Measurements from ENCODE around the gene CMPK1. TPM values are rescaled to one million over a fixed set of nuclear protein-coding genes. Genes with fewer than 3 reads are reported as not detected.
A peak's percentile ranks its signal among the peaks of the same experiment; 100 is the strongest.
"Not testable (repeated sequence)": the region's sequence is repeated elsewhere in the genome, so short reads cannot be mapped to it uniquely, and the experiment has no call there.

Gene CMPK1, protein sequence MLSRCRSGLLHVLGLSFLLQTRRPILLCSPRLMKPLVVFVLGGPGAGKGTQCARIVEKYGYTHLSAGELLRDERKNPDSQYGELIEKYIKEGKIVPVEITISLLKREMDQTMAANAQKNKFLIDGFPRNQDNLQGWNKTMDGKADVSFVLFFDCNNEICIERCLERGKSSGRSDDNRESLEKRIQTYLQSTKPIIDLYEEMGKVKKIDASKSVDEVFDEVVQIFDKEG
- total RNA-seq: 10 to 100 TPM; 52.2 to 71.5 (median 64.1) TPM
- 100 to 1,000 TPM in 1 of 2 donors, 10 to 100 TPM in 1; 38.8 to 109 TPM for polyA plus RNA-seq
- long read RNA-seq, donor 1, transcript CMPK1-203 (6 exons, 2,930 nt): major isoform, 49 of 56 reads
- long read RNA-seq, donor 1, partial matches to known transcripts: 3 of 56 reads
- long read RNA-seq, donor 1, other reads (novel, unspliced or antisense): 3 of 56 reads
- long read RNA-seq, donor 2, transcript CMPK1-203 (6 exons, 2,930 nt): major isoform, 21 of 37 reads
- long read RNA-seq, donor 2, partial matches to known transcripts: 14 of 37 reads
- long read RNA-seq, donor 2, other reads (novel, unspliced or antisense): 0 of 37 reads
- long read RNA-seq, donor 3, transcript CMPK1-203 (6 exons, 2,930 nt): major isoform, 196 of 210 reads
- long read RNA-seq, donor 3, partial matches to known transcripts: 1 of 210 reads
- long read RNA-seq, donor 3, other reads (novel, unspliced or antisense): 9 of 210 reads

DNA sequence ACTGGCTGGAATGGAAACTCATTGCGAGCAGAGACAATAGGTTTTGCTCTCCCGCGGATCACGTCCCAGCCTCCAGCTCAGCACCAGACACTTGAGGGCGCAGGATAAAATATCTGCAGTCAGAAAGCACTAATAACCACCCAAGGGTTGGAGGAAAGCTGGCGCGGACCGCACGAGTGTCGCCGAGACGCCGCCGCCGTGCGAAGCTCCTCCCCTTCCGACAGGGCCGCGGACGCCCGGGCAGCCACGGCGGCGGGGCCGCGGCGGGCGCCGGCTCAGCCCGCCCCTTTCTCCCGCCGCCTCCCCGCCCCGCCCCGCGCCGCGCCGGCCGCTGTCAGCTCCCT, at the start of gene CMPK1:
CMPK1 (plus strand) TSS at position 213 of the 344 bp plus-strand sequence. CDS start 156 bp downstream, outside the sequence.
- H3K4me3 ChIP-seq: peak within 1 kb of the TSS; percentile 97
- DNase-seq: peak; percentile 75 to 87 (median 81)
- intact Hi-C loops (cut with DNase I): no loop called here
- 0 to 1% (median 1%) methylated on average over 12 to 40 of the region's 40 CpGs for WGBS, 3 donors
- no peak for TF ChIP-seq EP300 (IDR thresholded peaks at IDR 0.05)
- TF ChIP-seq POLR2A (IDR thresholded peaks at IDR 0.05): no peak
- TF ChIP-seq, protein P1, sequence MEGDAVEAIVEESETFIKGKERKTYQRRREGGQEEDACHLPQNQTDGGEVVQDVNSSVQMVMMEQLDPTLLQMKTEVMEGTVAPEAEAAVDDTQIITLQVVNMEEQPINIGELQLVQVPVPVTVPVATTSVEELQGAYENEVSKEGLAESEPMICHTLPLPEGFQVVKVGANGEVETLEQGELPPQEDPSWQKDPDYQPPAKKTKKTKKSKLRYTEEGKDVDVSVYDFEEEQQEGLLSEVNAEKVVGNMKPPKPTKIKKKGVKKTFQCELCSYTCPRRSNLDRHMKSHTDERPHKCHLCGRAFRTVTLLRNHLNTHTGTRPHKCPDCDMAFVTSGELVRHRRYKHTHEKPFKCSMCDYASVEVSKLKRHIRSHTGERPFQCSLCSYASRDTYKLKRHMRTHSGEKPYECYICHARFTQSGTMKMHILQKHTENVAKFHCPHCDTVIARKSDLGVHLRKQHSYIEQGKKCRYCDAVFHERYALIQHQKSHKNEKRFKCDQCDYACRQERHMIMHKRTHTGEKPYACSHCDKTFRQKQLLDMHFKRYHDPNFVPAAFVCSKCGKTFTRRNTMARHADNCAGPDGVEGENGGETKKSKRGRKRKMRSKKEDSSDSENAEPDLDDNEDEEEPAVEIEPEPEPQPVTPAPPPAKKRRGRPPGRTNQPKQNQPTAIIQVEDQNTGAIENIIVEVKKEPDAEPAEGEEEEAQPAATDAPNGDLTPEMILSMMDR (IDR thresholded peaks at IDR 0.05): no peak
- peak within 1 kb of the TSS; percentile 74 to 98 for H3K27ac ChIP-seq
- H3K4me1 ChIP-seq (ENCODE audit: insufficient read depth): peaks cover 2% of the 10 kb centered on the region
- no peaks in the 10 kb centered on the region for H3K36me3 ChIP-seq
- no peaks in the 10 kb centered on the region for H3K27me3 ChIP-seq
- H3K9me3 ChIP-seq: no peaks in the 10 kb centered on the region

DNA sequence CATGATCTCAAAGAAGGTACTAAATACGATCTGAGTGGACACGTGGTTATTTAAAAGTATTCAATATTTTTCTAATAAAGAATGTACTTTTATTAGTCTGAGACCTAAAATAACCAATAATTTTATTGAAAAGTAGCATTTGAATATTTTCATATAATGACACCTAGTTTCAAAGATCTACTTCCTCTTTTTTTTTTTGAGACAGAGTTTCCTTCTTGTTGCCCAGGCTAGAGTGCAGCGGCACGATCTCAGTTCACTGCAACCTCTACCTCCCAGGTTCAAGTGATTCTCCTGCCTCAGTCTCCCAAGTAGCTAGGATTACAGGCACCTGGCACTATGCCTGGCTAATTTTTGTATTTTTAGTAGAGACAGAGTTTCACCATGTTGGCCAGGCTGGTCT, 45.5 kb upstream of the CMPK1 start:
- H3K4me3 ChIP-seq; H3K9me3 ChIP-seq; DNase-seq; H3K4me1 ChIP-seq (ENCODE audit: insufficient read depth); H3K36me3 ChIP-seq; H3K27ac ChIP-seq; H3K27me3 ChIP-seq; intact Hi-C loops (cut with DNase I): not testable (repeated sequence)
- 89 to 93% (median 91%) methylated on average over 4 of the region's 4 CpGs for WGBS, 3 donors

DNA sequence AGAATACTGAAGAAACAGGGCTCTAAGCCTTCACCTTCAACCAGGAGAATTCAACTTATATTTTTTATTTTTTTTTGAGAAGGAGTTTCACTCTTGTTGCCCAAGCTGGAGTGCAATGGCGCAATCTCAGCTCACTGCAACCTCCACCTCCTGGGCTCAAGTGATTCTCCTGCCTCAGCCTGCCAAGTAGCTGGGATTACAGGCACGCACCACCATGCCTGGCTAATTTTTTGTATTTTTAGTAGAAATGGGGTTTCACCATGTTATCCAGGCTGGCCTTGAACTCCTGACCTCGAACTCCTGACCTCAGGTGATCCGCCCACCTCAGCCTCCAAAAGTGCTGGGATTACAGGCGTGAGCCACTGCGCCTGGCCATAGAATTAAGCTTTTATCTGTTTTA, 38.7 kb upstream of the CMPK1 start:
- intact Hi-C loops (cut with DNase I); H3K9me3 ChIP-seq; H3K36me3 ChIP-seq; H3K27ac ChIP-seq; H3K4me3 ChIP-seq; H3K27me3 ChIP-seq; DNase-seq; H3K4me1 ChIP-seq (ENCODE audit: insufficient read depth): not testable (repeated sequence)
- 98 to 99% (median 98%) methylated on average over 6 of the region's 6 CpGs for WGBS, 3 donors

DNA sequence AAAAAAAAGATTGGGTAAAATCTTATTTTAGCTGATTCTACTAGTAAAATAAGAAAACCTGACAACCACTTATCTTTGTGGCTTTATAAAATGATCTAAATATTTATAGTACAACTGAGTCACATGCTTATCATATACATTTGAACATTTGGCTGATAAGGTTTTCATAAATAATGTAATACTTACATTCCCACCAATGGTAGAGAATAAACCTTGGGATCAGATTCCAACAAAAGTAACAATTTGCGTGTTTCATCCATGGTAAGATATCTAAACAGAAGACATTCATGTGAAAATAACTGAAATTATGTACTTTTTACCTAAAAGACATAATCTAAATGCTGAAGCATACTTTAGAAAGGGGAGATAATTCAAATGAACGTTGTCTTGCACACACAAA, 38.0 kb upstream of the CMPK1 start:
- Histone ChIP-seq H3K4me3 (no peak overlapping the region), H3K27ac (no peak overlapping the region), H3K4me1 (ENCODE audit: insufficient read depth) (no peaks in the 10 kb centered on the region), H3K27me3 (no peaks in the 10 kb centered on the region), H3K36me3 (no peaks in the 10 kb centered on the region), H3K9me3 (no peaks in the 10 kb centered on the region)
- no peak for TF ChIP-seq EP300 (IDR thresholded peaks at IDR 0.05)
- TF ChIP-seq, protein P1 (IDR thresholded peaks at IDR 0.05): no peak
- TF ChIP-seq POLR2A (IDR thresholded peaks at IDR 0.05): no peak
- DNase-seq: no peak
- intact Hi-C loops (cut with DNase I): no loop called here
- WGBS, 3 donors: 77 to 85% (median 82%) methylated on average over 2 of the region's 2 CpGs

DNA sequence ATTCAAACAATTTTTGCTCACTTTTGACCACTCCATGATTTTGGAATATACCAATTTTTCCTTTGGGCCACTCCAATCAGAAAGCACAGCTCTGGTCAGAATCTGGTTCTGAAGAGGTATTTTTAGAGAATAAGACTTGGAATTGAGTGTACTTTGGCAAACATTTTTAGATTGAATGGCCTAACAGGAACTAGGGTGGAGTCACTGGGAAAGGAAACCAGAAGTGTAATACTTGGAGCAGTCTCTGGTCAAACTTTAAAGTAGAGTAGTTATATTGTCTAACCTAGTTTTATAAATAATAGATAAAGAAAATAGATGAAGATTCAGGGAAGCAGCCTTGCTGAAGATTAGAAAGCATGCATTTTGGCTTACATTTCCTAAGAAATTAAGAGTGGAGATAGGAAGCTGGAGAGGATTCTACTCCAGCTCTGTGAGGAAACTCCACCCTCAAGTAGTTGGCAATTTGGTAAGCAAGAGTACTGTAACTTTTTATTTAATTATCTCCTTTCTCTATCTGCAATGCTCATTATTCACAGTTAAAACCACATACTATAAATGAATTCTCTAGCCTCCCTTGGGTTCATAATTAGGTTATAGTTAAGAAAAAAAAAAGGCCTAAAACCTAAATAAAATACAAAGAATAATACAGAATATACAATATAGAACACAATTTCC, 35.4 kb upstream of the CMPK1 start:
- Histone ChIP-seq H3K4me1 (ENCODE audit: insufficient read depth) (no peaks in the 10 kb centered on the region), H3K36me3 (no peaks in the 10 kb centered on the region), H3K9me3 (no peaks in the 10 kb centered on the region), H3K27me3 (no peaks in the 10 kb centered on the region), H3K4me3 (no peak overlapping the region), H3K27ac (no peak overlapping the region)
- TF ChIP-seq POLR2A (IDR thresholded peaks at IDR 0.05): no peak
- TF ChIP-seq, protein P1 (IDR thresholded peaks at IDR 0.05): no peak
- no peak for TF ChIP-seq EP300 (IDR thresholded peaks at IDR 0.05)
- no peak for DNase-seq
- intact Hi-C loops (cut with DNase I): no loop called here

Data from ovary (tissue), 10 donors.